Activated naive CD4-positive, alpha-beta T cell treated with anti-CD3 and anti-CD28 coated beads, Interleukin-2, amount 50 U/mL, for 24 hours (primary cell): Measurements from ENCODE around the gene RPN1.

Experiments
- H3K27ac Mint-ChIP-seq: one replicate; pipeline ENCODE4 v1.8.0; 2021; ENCODE audit warnings: mild to moderate bottlenecking, mixed read lengths
- H3K27me3 Mint-ChIP-seq: one replicate; pipeline ENCODE4 v1.8.0; 2021; ENCODE audit warnings: mixed read lengths
- H3K36me3 Mint-ChIP-seq: one replicate; pipeline ENCODE4 v1.8.0; 2021; ENCODE audit warnings: mixed read lengths
- H3K4me1 Mint-ChIP-seq: one replicate; pipeline ENCODE4 v1.8.0; 2021; ENCODE audit warnings: mixed read lengths
- H3K4me3 Mint-ChIP-seq: one replicate; pipeline ENCODE4 v1.8.0; 2021; ENCODE audit warnings: mild to moderate bottlenecking, mixed read lengths
- H3K9me3 Mint-ChIP-seq: one replicate; pipeline ENCODE4 v1.8.0; 2021; ENCODE audit warnings: mixed read lengths

The RPN1 gene

GRCh38 chr3:128621234-128621633 lies 29.4 kb downstream of the RPN1 start:
- no peaks in the 10 kb centered on the region for H3K27me3 Mint-ChIP-seq
- H3K27ac Mint-ChIP-seq: no peak overlapping the region
- H3K36me3 Mint-ChIP-seq: peaks cover 24% of the 10 kb centered on the region
- H3K4me3 Mint-ChIP-seq: no peak overlapping the region
- H3K9me3 Mint-ChIP-seq: no peaks in the 10 kb centered on the region
- peaks cover 30% of the 10 kb centered on the region for H3K4me1 Mint-ChIP-seq

DNA sequence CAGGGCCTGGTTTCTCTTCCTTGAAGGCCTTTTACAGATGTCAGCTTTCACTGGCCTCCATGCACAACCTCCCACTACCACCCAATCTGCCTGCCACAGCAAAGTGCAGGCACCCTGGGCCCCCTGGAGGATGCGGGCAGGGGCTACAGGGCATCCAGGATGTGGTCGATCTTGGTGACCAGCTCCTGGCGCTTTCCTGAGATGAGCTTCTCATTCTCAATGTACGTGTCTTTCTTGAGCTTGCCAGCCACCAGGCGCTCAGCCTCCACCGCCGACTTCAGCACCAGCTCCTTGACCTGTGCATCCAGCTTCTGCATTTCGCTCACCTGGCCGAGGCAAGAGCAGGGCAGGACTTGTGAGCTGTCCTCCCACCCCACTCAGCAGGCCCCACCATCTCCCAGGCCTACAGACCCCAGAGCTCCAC lies 30.3 kb downstream of the RPN1 start:
- no peaks in the 10 kb centered on the region for H3K27me3 Mint-ChIP-seq
- H3K27ac Mint-ChIP-seq: peak overlapping the region; percentile 73
- peaks cover 30% of the 10 kb centered on the region for H3K4me1 Mint-ChIP-seq
- H3K9me3 Mint-ChIP-seq: no peaks in the 10 kb centered on the region
- H3K4me3 Mint-ChIP-seq: no peak overlapping the region
- H3K36me3 Mint-ChIP-seq: peaks cover 22% of the 10 kb centered on the region

DNA sequence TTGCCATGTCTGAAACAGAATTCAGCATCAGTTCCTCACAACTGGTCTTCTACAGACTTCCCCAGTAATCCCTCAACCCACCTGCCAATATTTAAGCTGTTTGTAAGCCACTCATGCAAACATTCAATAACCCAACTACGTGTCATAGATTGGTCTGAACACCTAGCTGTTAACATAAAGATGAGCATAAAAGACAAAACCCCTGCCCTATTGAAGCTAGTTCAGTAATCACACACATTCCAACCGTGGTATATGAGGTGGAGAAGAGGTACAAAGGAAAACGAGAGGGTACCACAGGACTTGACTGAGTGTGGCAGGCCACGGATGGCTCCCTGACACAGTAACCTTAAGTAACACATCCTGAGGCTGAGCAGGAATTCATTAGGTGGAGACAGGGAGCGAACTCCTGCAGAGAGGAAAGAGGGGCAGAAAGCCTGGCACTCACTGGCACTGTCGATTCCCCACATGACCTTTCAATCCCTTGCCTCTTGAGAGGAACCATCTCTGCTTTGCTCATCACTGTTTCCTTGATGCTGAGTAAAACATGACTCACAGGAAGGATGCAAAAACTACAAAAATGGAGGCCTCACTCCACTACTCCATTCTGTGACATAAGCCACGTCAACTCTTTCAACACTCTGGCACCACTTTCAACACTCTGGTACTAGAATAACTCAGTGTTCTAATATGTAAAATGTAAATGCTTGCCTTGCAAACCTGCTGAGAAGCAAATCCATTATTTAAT lies 31.3 kb downstream of the RPN1 start:
- H3K27me3 Mint-ChIP-seq: no peaks in the 10 kb centered on the region
- H3K27ac Mint-ChIP-seq: peak overlapping the region; percentile 89
- peaks cover 30% of the 10 kb centered on the region for H3K4me1 Mint-ChIP-seq
- peak overlapping the region; percentile 95 for H3K4me3 Mint-ChIP-seq
- no peaks in the 10 kb centered on the region for H3K9me3 Mint-ChIP-seq
- H3K36me3 Mint-ChIP-seq: peaks cover 20% of the 10 kb centered on the region

GRCh38 chr3:128618398-128618726 lies 32.3 kb downstream of the RPN1 start:
- H3K36me3 Mint-ChIP-seq: peaks cover 20% of the 10 kb centered on the region
- peaks cover 30% of the 10 kb centered on the region for H3K4me1 Mint-ChIP-seq
- peak overlapping the region; percentile 89 for H3K27ac Mint-ChIP-seq
- H3K9me3 Mint-ChIP-seq: no peaks in the 10 kb centered on the region
- H3K4me3 Mint-ChIP-seq: peak overlapping the region; percentile 95
- no peaks in the 10 kb centered on the region for H3K27me3 Mint-ChIP-seq

- Mint-ChIP-seq H3K36me3 (peaks cover 20% of the 10 kb centered on the region), H3K27ac (peak overlapping the region; percentile 89), H3K27me3 (no peaks in the 10 kb centered on the region), H3K4me1 (peaks cover 30% of the 10 kb centered on the region), H3K9me3 (no peaks in the 10 kb centered on the region), H3K4me3 (peak overlapping the region; percentile 95)
Observed at GRCh38 chr3:128617557-128618397, 32.8 kb downstream of the RPN1 start.

DNA sequence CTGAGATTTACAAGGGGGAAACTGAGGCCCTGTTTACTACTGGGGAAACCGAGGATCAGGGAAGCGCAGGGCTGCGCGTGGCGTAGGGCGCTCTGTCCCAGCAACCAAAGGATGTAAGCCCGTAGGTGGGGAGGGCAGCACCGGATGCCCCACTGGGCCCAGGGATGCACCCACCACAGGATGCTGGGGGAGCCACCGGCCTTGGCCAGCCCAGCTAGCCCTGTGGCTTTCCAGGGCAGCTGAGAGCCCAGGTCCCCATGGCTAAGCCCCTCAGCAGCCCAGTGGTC lies 33.4 kb downstream of the RPN1 start:
- Mint-ChIP-seq H3K36me3 (peaks cover 20% of the 10 kb centered on the region), H3K27me3 (no peaks in the 10 kb centered on the region), H3K9me3 (no peaks in the 10 kb centered on the region), H3K4me1 (peaks cover 30% of the 10 kb centered on the region), H3K4me3 (peak overlapping the region; percentile 95), H3K27ac (no peak overlapping the region)

- H3K4me1 Mint-ChIP-seq: peaks cover 30% of the 10 kb centered on the region
- no peaks in the 10 kb centered on the region for H3K27me3 Mint-ChIP-seq
- H3K27ac Mint-ChIP-seq: no peak overlapping the region
- no peaks in the 10 kb centered on the region for H3K9me3 Mint-ChIP-seq
- peak overlapping the region; percentile 95 for H3K4me3 Mint-ChIP-seq
- peaks cover 20% of the 10 kb centered on the region for H3K36me3 Mint-ChIP-seq
Observed at GRCh38 chr3:128616516-128617269, 33.9 kb downstream of the RPN1 start.

GRCh38 chr3:128614076-128614475 lies 36.5 kb downstream of the RPN1 start:
- Mint-ChIP-seq H3K4me1 (peaks cover 13% of the 10 kb centered on the region), H3K27ac (peak overlapping the region; percentile 7), H3K36me3 (peaks cover 9% of the 10 kb centered on the region), H3K27me3 (no peaks in the 10 kb centered on the region), H3K9me3 (no peaks in the 10 kb centered on the region), H3K4me3 (no peak overlapping the region)

- Mint-ChIP-seq H3K27me3 (no peaks in the 10 kb centered on the region), H3K4me3 (no peak overlapping the region), H3K9me3 (no peaks in the 10 kb centered on the region), H3K27ac (no peak overlapping the region), H3K36me3 (peaks cover 3% of the 10 kb centered on the region), H3K4me1 (peaks cover 5% of the 10 kb centered on the region)
Observed at GRCh38 chr3:128613083-128613829, 37.4 kb downstream of the RPN1 start.

- Mint-ChIP-seq H3K4me1 (no peaks in the 10 kb centered on the region), H3K27ac (no peak overlapping the region), H3K4me3 (no peak overlapping the region), H3K27me3 (no peaks in the 10 kb centered on the region), H3K9me3 (no peaks in the 10 kb centered on the region), H3K36me3 (no peaks in the 10 kb centered on the region)
Observed at GRCh38 chr3:128610451-128611070, 40.1 kb downstream of the RPN1 start.

DNA sequence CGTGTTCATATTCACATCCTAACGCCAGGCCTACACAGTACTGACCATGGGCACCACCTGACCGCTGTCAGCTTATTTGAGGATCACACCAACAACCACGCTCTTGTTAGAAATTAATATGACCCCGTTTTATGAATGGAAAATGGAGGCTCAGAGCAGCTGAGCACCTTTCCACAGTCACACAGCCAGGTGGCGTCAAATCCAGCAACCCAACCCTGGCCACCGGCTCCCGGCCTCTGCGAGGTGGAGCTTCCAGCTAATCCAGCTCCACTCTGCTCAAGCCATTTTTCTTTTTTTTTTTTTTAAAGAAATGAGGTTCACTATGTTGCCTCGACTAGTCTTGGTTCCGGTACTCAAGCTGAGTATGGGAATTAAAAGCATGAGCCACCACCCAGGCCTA lies 41.3 kb downstream of the RPN1 start:
- Mint-ChIP-seq H3K36me3 (no peaks in the 10 kb centered on the region), H3K9me3 (no peaks in the 10 kb centered on the region), H3K4me1 (no peaks in the 10 kb centered on the region), H3K27me3 (no peaks in the 10 kb centered on the region), H3K4me3 (no peak overlapping the region), H3K27ac (no peak overlapping the region)

- H3K27me3 Mint-ChIP-seq: no peaks in the 10 kb centered on the region
- H3K4me1 Mint-ChIP-seq: no peaks in the 10 kb centered on the region
- H3K36me3 Mint-ChIP-seq: no peaks in the 10 kb centered on the region
- no peak overlapping the region for H3K27ac Mint-ChIP-seq
- no peaks in the 10 kb centered on the region for H3K9me3 Mint-ChIP-seq
- no peak overlapping the region for H3K4me3 Mint-ChIP-seq
Observed at GRCh38 chr3:128607710-128608048, 42.9 kb downstream of the RPN1 start.

DNA sequence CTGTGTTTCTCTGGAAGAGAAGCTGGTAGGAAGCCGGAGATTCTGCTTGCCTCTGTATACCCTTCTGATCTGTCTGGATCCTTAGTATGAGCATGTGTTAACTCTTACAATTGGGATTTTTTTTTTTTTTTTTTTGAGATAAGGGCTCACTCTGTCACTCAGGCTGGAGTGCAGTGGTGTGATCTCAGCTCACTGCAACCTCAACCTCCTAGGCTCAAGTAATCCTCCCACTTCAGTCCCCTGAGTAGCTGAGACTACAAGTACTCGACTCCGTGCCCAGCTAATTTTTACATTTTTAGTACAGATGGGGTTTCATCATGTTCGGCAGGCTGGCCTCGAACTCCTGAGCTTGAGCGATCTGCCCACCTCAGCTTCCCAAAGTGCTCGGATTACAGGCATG lies 44.5 kb downstream of the RPN1 start:
- H3K4me1 Mint-ChIP-seq: no peaks in the 10 kb centered on the region
- no peak overlapping the region for H3K27ac Mint-ChIP-seq
- H3K27me3 Mint-ChIP-seq: no peaks in the 10 kb centered on the region
- no peak overlapping the region for H3K4me3 Mint-ChIP-seq
- no peaks in the 10 kb centered on the region for H3K9me3 Mint-ChIP-seq
- no peaks in the 10 kb centered on the region for H3K36me3 Mint-ChIP-seq

- Mint-ChIP-seq H3K4me3 (no peak overlapping the region), H3K27me3 (no peaks in the 10 kb centered on the region), H3K36me3 (no peaks in the 10 kb centered on the region), H3K9me3 (no peaks in the 10 kb centered on the region), H3K27ac (no peak overlapping the region), H3K4me1 (no peaks in the 10 kb centered on the region)
Observed at GRCh38 chr3:128605091-128606046, 45.2 kb downstream of the RPN1 start.
